DOHH2 (cell line): ENCODE data around the gene MDP1.

ENCODE experiments used
- H3F3A ChIP-seq: fragments of 200-600 bp; sonication (generic), shearing (Covaris generic); 2 replicates; pipeline ENCODE4 v1.6.0; 2016; ENCODE audit warnings: antibody characterized with exemption, mild to moderate bottlenecking; ENCODE audit not compliant: control insufficient read depth, insufficient read depth
- H3K27ac ChIP-seq: fragments of 200-600 bp; sonication (generic); 2 replicates; pipeline ENCODE4 v1.5.1; 2014; ENCODE audit warnings: low read depth, mild to moderate bottlenecking, low read length, moderate library complexity
- H3K27me3 ChIP-seq: fragments of 200-600 bp; sonication (generic); 2 replicates; pipeline ENCODE4 v1.6.1; 2014; ENCODE audit warnings: mild to moderate bottlenecking, low read length, mixed read lengths; ENCODE audit not compliant: control insufficient read depth
- H3K36me3 ChIP-seq: fragments of 200-600 bp; sonication (generic); 2 replicates; pipeline ENCODE4 v1.6.1; 2014; ENCODE audit warnings: mild to moderate bottlenecking, low read length, moderate library complexity, mixed read lengths; ENCODE audit not compliant: control insufficient read depth
- H3K4me1 ChIP-seq: fragments of 200-600 bp; sonication (generic); 2 replicates; pipeline ENCODE4 v1.6.1; 2014; ENCODE audit warnings: mild to moderate bottlenecking, low read length, mixed read lengths; ENCODE audit not compliant: control insufficient read depth
- H3K4me2 ChIP-seq: fragments of 200-600 bp; sonication (generic); 2 replicates; pipeline ENCODE4 v1.6.0; 2014; ENCODE audit warnings: mild to moderate bottlenecking, low read length, moderate library complexity
- H3K4me3 ChIP-seq: fragments of 200-600 bp; sonication (generic); 2 replicates; pipeline ENCODE4 v1.5.1; 2014; ENCODE audit warnings: mild to moderate bottlenecking, low read length, mixed read lengths
- H3K79me2 ChIP-seq: fragments of 200-600 bp; sonication (generic); 2 replicates; pipeline ENCODE4 v1.6.1; 2014; ENCODE audit warnings: mild to moderate bottlenecking, low read length, mixed read lengths; ENCODE audit not compliant: control insufficient read depth
- H3K9me2 ChIP-seq: fragments of 200-600 bp; sonication (generic); replicated peaks from 2 replicates; pipeline ENCODE4 v1.6.1; 2014; ENCODE audit warnings: mild to moderate bottlenecking, low read length, mixed read lengths; ENCODE audit not compliant: control insufficient read depth
- H3K9me3 ChIP-seq: fragments of 200-600 bp; sonication (generic); 2 replicates; pipeline ENCODE4 v1.6.1; 2014; ENCODE audit warnings: antibody characterized with exemption, low read length, mixed read lengths; ENCODE audit not compliant: control insufficient read depth, insufficient read depth
- H4K20me1 ChIP-seq: fragments of 200-600 bp; sonication (generic); 2 replicates; pipeline ENCODE4 v1.6.0; 2014; ENCODE audit warnings: low read depth, mild to moderate bottlenecking, antibody characterized with exemption, low read length, moderate library complexity; ENCODE audit not compliant: control insufficient read depth, insufficient read depth
- EZH2phosphoT487 ChIP-seq: fragments of 200-600 bp; sonication (generic); IDR thresholded peaks from 2 replicates; pipeline ENCODE4 v1.6.1; 2017; ENCODE audit warnings: borderline replicate concordance, mild to moderate bottlenecking, antibody characterized with exemption, low read length, moderate library complexity, mixed read lengths
- TF ChIP-seq, protein P1 (sequence below): fragments of 200-600 bp; sonication (generic); IDR thresholded peaks from one replicate; pipeline ENCODE4 v1.5.1; 2014; ENCODE audit warnings: antibody characterized with exemption, mild to moderate bottlenecking, low read depth, low read length; ENCODE audit not compliant: poor library complexity, severe bottlenecking

MDP1 gene

DNA sequence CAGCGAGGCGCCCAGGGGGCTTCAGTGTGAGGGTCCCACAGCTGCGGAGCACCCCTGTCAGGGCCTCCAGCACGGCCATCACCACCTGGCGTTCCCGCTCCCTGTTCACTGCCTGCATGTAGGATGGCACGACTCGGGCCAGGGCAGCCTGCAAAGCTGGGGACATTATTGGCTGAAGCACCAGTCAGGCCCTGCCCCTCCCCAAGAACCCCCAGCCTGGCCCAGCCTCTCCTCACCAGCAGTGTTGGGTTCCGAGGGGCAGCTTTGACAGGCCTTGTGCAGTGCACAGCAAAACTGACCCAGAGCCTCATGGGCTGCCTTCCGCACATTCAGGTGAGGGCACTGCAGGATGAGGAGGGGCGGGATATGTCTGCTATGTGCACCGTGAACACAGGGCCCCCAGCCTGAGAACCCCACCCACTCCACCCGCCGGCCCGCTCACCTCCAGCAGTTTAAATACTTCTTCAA is 32.8 kb downstream of the MDP1 start:
- Histone ChIP-seq H3F3A (peaks cover 3% of the 10 kb centered on the region; the same call in 1 of the 2 replicates), H3K9me3 (no peaks in the 10 kb centered on the region), H3K4me1 (peaks cover 13% of the 10 kb centered on the region), H3K4me3 (no peak overlapping the region), H3K9me2 (no peaks in the 10 kb centered on the region), H3K27ac (no peak overlapping the region), H3K79me2 (peaks cover 16% of the 10 kb centered on the region), H3K27me3 (no peaks in the 10 kb centered on the region), H3K36me3 (peaks cover 96% of the 10 kb centered on the region), H3K4me2 (no peak overlapping the region), H4K20me1 (no peaks in the 10 kb centered on the region)
- TF ChIP-seq EZH2phosphoT487 = no peak
- TF ChIP-seq, protein P1, sequence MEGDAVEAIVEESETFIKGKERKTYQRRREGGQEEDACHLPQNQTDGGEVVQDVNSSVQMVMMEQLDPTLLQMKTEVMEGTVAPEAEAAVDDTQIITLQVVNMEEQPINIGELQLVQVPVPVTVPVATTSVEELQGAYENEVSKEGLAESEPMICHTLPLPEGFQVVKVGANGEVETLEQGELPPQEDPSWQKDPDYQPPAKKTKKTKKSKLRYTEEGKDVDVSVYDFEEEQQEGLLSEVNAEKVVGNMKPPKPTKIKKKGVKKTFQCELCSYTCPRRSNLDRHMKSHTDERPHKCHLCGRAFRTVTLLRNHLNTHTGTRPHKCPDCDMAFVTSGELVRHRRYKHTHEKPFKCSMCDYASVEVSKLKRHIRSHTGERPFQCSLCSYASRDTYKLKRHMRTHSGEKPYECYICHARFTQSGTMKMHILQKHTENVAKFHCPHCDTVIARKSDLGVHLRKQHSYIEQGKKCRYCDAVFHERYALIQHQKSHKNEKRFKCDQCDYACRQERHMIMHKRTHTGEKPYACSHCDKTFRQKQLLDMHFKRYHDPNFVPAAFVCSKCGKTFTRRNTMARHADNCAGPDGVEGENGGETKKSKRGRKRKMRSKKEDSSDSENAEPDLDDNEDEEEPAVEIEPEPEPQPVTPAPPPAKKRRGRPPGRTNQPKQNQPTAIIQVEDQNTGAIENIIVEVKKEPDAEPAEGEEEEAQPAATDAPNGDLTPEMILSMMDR = no peak

- Histone ChIP-seq H3K36me3 (peaks cover 93% of the 10 kb centered on the region), H3K4me2 (no peak overlapping the region), H3K9me3 (no peaks in the 10 kb centered on the region), H3K79me2 (peaks cover 9% of the 10 kb centered on the region), H3F3A (peaks cover 3% of the 10 kb centered on the region; the same call in 1 of the 2 replicates), H3K4me3 (no peak overlapping the region), H3K27ac (no peak overlapping the region), H3K4me1 (peaks cover 5% of the 10 kb centered on the region), H3K27me3 (no peaks in the 10 kb centered on the region), H3K9me2 (no peaks in the 10 kb centered on the region), H4K20me1 (no peaks in the 10 kb centered on the region)
- TF ChIP-seq, protein P1 = no peak
- TF ChIP-seq EZH2phosphoT487 = no peak
Measured at GRCh38 chr14:24182110-24182882, 33.6 kb downstream of the MDP1 start.

DNA sequence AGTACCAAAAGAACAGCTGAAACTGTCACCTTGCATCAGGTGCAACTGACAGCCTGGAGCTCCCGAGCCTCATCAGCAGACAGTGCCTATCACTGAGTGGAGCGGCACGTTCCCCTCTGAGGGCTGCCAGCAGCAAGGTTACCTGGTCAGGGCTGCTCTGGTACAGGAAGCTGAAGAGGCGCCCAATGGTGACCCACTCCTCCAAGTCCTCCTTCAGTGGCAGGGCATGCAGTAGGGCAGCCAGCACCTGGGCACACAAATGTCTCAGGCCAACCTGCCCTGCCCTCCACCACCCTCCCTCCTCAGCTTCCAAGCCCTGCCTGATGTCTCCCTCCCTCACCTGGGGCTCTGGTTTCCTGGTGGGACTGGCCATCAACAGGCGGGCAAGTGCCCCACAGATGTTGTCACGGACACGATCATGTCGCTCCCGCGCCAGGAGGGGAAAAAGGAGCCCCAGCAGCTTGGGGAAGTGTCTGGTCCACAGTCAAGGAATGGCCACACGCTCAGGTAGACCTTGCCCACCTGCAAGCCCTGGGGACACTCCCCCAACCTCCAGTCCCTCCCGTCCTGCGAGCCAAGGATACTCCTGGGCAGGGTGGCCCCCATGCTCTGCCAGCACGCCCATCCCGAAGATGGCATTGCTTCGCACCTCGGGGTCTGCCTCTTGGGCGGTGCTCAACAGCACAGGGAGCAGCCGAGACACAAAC is 34.3 kb downstream of the MDP1 start:
- Histone ChIP-seq H3K27ac (no peak overlapping the region), H4K20me1 (no peaks in the 10 kb centered on the region), H3K4me2 (no peak overlapping the region), H3K4me3 (no peak overlapping the region), H3K4me1 (no peaks in the 10 kb centered on the region), H3F3A (peaks cover 3% of the 10 kb centered on the region; the same call in 1 of the 2 replicates), H3K9me3 (no peaks in the 10 kb centered on the region), H3K9me2 (no peaks in the 10 kb centered on the region), H3K79me2 (peaks cover 1% of the 10 kb centered on the region), H3K27me3 (no peaks in the 10 kb centered on the region), H3K36me3 (peaks cover 85% of the 10 kb centered on the region)
- TF ChIP-seq, protein P1 = no peak
- TF ChIP-seq EZH2phosphoT487 = no peak
